HEK293 (cell line): ENCODE data around the gene MAP1LC3B2.

Experiments
- CTCF ChIA-PET: fragments of 350-600 bp; formaldehyde crosslinking; extraction: SDS; loops from one replicate; lab custom pipeline; 2021; ENCODE audit warnings: antibody characterized with exemption; lab: Yijun Ruan, JAX
- POLR2A ChIA-PET: fragments of 300-600 bp; formaldehyde crosslinking; extraction: SDS; loops from one replicate; lab custom pipeline; 2020; ENCODE audit warnings: antibody characterized with exemption, inconsistent platforms; lab: Yijun Ruan, JAX
- H3K27ac ChIP-seq: fragments of 200-500 bp; sonication (Bioruptor generic); 2 replicates; pipeline ENCODE4 v1.5.1; 2014; ENCODE audit warnings: low read depth, low read length, control low read depth, inconsistent platforms; ENCODE audit errors: extremely low read depth
- H3K36me3 ChIP-seq, 2 experiments: fragments of 200-500 bp in 1 of 2; sonication (Bioruptor generic) in 1 of 2; 1 replicate in 1 of 2; 2 replicates in 1 of 2; pipeline ENCODE4 v1.5.1; 2014 to 2017; ENCODE audit warnings: inconsistent platforms in 2 of 2, low read length in 2 of 2; ENCODE audit not compliant: control insufficient read depth in 2 of 2, insufficient read depth in 1 of 2
- H3K4me1 ChIP-seq: fragments of 200-500 bp; sonication (Bioruptor generic); 2 replicates; pipeline ENCODE4 v1.5.1; 2014; ENCODE audit warnings: mild to moderate bottlenecking, low read length, inconsistent platforms; ENCODE audit not compliant: control insufficient read depth, insufficient read depth
- H3K4me3 ChIP-seq: 2 replicates; pipeline ENCODE4 v1.5.1; 2011; ENCODE audit warnings: low read depth, mild to moderate bottlenecking, control low read depth, low read length, moderate library complexity
- H3K9me3 ChIP-seq: fragments of 200-500 bp; sonication (Bioruptor generic); 2 replicates; pipeline ENCODE4 v1.5.1; 2014; ENCODE audit warnings: low read depth, low read length, inconsistent platforms; ENCODE audit not compliant: control insufficient read depth, insufficient read depth
- KLF17 ChIP-seq: fragments of 450-650 bp; formaldehyde crosslinking; IDR thresholded peaks from 2 replicates; pipeline ENCODE4 v1.5.1; 2016; ENCODE audit warnings: missing biosample characterization, missing genetic modification characterization
- PATZ1 ChIP-seq: fragments of 450-650 bp; formaldehyde crosslinking; IDR thresholded peaks from 2 replicates; pipeline ENCODE4 v1.5.1; 2016; ENCODE audit warnings: missing biosample characterization, missing genetic modification characterization
- SP7 ChIP-seq: fragments of 450-650 bp; formaldehyde crosslinking; IDR thresholded peaks from 2 replicates; pipeline ENCODE4 v1.5.1; 2016; ENCODE audit warnings: missing biosample characterization, missing genetic modification characterization
- ZFP69B ChIP-seq: fragments of 450-650 bp; formaldehyde crosslinking; IDR thresholded peaks from 2 replicates; pipeline ENCODE4 v1.5.1; 2016; ENCODE audit warnings: missing biosample characterization, missing genetic modification characterization
- ZNF146 ChIP-seq: fragments of 450-650 bp; formaldehyde crosslinking; IDR thresholded peaks from 2 replicates; pipeline ENCODE4 v1.5.1; 2016; ENCODE audit warnings: missing biosample characterization, missing genetic modification characterization
- ZNF175 ChIP-seq: fragments of 450-650 bp; formaldehyde crosslinking; IDR thresholded peaks from 2 replicates; pipeline ENCODE4 v1.5.1; 2016; ENCODE audit warnings: missing biosample characterization, missing genetic modification characterization
- ZNF335 ChIP-seq: fragments of 450-650 bp; formaldehyde crosslinking; conservative IDR thresholded peaks from 2 replicates; pipeline ENCODE4 v1.5.1; 2016; ENCODE audit warnings: missing biosample characterization, missing genetic modification characterization
- ZNF366 ChIP-seq: fragments of 450-650 bp; formaldehyde crosslinking; conservative IDR thresholded peaks from 2 replicates; pipeline ENCODE4 v1.5.1; 2016; ENCODE audit warnings: missing biosample characterization, missing genetic modification characterization
- ZNF585B ChIP-seq: fragments of 450-650 bp; formaldehyde crosslinking; IDR thresholded peaks from 2 replicates; pipeline ENCODE4 v1.5.1; 2016; ENCODE audit warnings: missing biosample characterization, missing genetic modification characterization
- ZNF629 ChIP-seq: fragments of 450-650 bp; formaldehyde crosslinking; IDR thresholded peaks from 2 replicates; pipeline ENCODE4 v1.5.1; 2017; ENCODE audit warnings: missing biosample characterization, missing genetic modification characterization
- ZNF792 ChIP-seq: fragments of 450-650 bp; formaldehyde crosslinking; IDR thresholded peaks from 2 replicates; pipeline ENCODE4 v1.5.1; 2016; ENCODE audit warnings: missing biosample characterization, missing genetic modification characterization
- TF ChIP-seq, protein P1 (sequence below): fragments of 450-650 bp; formaldehyde crosslinking; IDR thresholded peaks from 2 replicates; pipeline ENCODE4 v1.5.1; 2016; ENCODE audit warnings: missing biosample characterization, missing genetic modification characterization, borderline replicate concordance
- TF ChIP-seq, protein P2 (sequence below): fragments of 450-650 bp; formaldehyde crosslinking; IDR thresholded peaks from 2 replicates; pipeline ENCODE4 v1.5.1; 2016; ENCODE audit warnings: missing biosample characterization, missing genetic modification characterization

MAP1LC3B2 gene

GRCh38 chr12:116604178-116604895, 45.2 kb downstream of the MAP1LC3B2 start (continued):
- TF ChIP-seq ZNF146 (tag by site-specific recombination) (no peak), ZNF366 (no peak), KLF17 (tag by site-specific recombination) (no peak)
- TF ChIP-seq, protein P1, sequence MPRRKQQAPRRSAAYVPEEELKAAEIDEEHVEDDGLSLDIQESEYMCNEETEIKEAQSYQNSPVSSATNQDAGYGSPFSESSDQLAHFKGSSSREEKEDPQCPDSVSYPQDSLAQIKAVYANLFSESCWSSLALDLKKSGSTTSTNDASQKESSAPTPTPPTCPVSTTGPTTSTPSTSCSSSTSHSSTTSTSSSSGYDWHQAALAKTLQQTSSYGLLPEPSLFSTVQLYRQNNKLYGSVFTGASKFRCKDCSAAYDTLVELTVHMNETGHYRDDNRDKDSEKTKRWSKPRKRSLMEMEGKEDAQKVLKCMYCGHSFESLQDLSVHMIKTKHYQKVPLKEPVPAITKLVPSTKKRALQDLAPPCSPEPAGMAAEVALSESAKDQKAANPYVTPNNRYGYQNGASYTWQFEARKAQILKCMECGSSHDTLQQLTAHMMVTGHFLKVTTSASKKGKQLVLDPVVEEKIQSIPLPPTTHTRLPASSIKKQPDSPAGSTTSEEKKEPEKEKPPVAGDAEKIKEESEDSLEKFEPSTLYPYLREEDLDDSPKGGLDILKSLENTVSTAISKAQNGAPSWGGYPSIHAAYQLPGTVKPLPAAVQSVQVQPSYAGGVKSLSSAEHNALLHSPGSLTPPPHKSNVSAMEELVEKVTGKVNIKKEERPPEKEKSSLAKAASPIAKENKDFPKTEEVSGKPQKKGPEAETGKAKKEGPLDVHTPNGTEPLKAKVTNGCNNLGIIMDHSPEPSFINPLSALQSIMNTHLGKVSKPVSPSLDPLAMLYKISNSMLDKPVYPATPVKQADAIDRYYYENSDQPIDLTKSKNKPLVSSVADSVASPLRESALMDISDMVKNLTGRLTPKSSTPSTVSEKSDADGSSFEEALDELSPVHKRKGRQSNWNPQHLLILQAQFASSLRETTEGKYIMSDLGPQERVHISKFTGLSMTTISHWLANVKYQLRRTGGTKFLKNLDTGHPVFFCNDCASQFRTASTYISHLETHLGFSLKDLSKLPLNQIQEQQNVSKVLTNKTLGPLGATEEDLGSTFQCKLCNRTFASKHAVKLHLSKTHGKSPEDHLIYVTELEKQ (tag by site-specific recombination), result no peak
- TF ChIP-seq, all 188 proteins: peak for 0

- no peaks in the 10 kb centered on the region for H3K9me3 ChIP-seq
- ChIA-PET CTCF (interaction anchor here (0.7 kb wide), 1 partner anchor 83 kb away, joined by 3 read pairs; no protein-coding TSS in a partner anchor), POLR2A (no interaction called here)
- H3K36me3 ChIP-seq, result no peaks in the 10 kb centered on the region
- no peak overlapping the region for H3K4me3 ChIP-seq
- H3K27ac ChIP-seq, result no peak overlapping the region
- no peaks in the 10 kb centered on the region for H3K4me1 ChIP-seq
- TF ChIP-seq SP7 (tag by site-specific recombination), result no peak
- TF ChIP-seq, protein P2, sequence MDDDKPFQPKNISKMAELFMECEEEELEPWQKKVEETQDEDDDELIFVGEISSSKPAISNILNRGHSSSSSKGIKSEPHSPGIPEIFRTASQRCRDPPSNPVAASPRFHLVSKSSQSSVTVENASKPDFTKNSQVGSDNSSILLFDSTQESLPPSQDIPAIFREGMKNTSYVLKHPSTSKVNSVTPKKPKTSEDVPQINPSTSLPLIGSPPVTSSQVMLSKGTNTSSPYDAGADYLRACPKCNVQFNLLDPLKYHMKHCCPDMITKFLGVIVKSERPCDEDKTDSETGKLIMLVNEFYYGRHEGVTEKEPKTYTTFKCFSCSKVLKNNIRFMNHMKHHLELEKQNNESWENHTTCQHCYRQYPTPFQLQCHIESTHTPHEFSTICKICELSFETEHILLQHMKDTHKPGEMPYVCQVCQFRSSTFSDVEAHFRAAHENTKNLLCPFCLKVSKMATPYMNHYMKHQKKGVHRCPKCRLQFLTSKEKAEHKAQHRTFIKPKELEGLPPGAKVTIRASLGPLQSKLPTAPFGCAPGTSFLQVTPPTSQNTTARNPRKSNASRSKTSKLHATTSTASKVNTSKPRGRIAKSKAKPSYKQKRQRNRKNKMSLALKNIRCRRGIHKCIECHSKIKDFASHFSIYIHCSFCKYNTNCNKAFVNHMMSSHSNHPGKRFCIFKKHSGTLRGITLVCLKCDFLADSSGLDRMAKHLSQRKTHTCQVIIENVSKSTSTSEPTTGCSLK, result no peak
- TF ChIP-seq PATZ1, result no peak
- no peak for TF ChIP-seq ZNF335 (tag by site-specific recombination)
- TF ChIP-seq ZNF629 (tag by site-specific recombination), result no peak
- TF ChIP-seq ZNF175 (tag by site-specific recombination), result no peak
- TF ChIP-seq ZFP69B (tag by site-specific recombination), result no peak
- TF ChIP-seq ZNF585B (tag by site-specific recombination), result no peak
- TF ChIP-seq ZNF792 (tag by site-specific recombination), result no peak
Measured at GRCh38 chr12:116604951-116605641, 45.9 kb downstream of the MAP1LC3B2 start.
